ENCODE results near the gene INTS12.

Gene INTS12

GRCh38 chr4:105641845-105642244 lies 66.6 kb downstream of the INTS12 start:
- H3K4me3 Mint-ChIP-seq: no peak overlapping the region
- peaks cover 19% of the 10 kb centered on the region for H3K27me3 Mint-ChIP-seq
- H3K4me1 Mint-ChIP-seq: no peaks in the 10 kb centered on the region
- ATAC-seq (replicated peaks; ENCODE audit: extremely low read depth, poor library complexity, severe bottlenecking): no peak
- no peak overlapping the region for H3K27ac Mint-ChIP-seq (ENCODE audit: low read depth)
- H3K36me3 Mint-ChIP-seq (ENCODE audit: insufficient read depth): no peaks in the 10 kb centered on the region
- DNase-seq (ENCODE audit: low spot score in 2 of 2): no peak
- H3K9me3 Mint-ChIP-seq: no peaks in the 10 kb centered on the region

DNA sequence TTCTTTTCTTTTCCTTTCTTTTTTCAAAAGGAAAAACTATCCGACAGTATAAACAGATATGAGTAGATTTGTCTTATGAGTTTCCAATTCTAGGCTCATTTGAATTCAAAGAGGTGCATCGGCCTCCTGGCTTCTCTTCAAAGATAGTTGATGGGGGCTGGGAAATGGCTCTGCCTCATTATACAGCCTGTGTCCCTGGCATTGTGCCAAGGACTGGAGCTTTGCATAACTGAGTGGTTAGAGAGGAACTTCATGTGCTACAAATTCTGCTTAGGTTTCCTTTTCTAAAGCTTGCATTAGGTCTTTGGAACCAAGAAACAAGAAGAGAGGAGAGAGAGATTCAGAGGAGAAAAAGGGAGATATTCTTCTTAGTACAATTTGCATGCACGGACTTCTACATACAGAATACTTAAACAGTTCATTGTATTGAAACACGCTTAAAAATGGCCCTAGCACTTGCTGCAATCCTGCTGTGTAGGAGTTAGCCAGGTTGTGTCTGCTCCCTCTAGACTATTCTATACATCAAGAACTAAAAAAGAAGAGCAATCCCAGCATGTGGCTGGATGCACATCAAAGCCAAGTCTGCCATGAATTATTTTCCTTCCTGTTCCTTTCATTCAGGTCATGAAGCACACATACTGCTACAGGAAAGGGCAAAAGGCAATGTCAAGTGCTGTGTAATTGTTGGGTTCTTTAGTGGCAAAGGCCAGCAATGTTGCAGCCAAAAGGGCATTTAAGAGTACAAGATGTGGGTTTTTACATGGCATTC lies 70.9 kb downstream of the INTS12 start:
- no peak for ATAC-seq (replicated peaks; ENCODE audit: extremely low read depth, poor library complexity, severe bottlenecking)
- H3K9me3 Mint-ChIP-seq: no peaks in the 10 kb centered on the region
- no peaks in the 10 kb centered on the region for H3K4me1 Mint-ChIP-seq
- no peak overlapping the region for H3K4me3 Mint-ChIP-seq
- no peak for DNase-seq (ENCODE audit: low spot score in 2 of 2)
- peaks cover 27% of the 10 kb centered on the region for H3K27me3 Mint-ChIP-seq
- no peak overlapping the region for H3K27ac Mint-ChIP-seq (ENCODE audit: low read depth)
- no peaks in the 10 kb centered on the region for H3K36me3 Mint-ChIP-seq (ENCODE audit: insufficient read depth)

DNA sequence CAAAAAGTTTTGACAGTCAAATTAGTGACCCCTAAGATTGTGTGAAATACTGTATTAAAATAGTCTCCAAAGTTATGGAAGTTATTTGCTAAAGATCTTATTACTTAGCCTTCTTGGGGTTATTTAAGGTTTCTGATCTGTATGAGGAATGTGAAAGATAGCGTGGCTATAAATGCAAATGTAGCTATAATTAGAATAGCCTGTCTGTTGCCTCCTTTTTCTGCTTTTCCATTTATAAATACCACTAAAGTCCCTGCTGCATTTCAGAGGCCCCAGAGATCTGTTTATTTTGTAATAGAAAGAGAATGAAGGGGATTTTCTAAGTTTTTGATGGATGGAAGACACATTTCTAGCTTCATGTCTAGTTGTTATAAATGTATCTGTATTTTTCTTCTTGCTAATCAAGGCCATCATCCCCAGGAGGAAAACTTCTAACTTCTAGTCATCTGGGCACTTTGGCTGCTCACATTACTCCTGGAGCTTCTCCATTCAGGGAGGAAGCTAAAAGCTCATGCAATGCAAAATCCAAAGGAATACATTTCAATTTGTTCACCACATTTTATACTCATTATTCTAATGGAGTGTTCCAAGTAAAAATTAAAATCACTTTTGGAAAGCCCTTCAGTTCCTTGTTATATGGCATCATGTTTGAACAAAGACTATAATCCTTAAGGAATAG lies 73.9 kb downstream of the INTS12 start:
- H3K4me1 Mint-ChIP-seq: no peaks in the 10 kb centered on the region
- no peaks in the 10 kb centered on the region for H3K9me3 Mint-ChIP-seq
- H3K27ac Mint-ChIP-seq (ENCODE audit: low read depth): no peak overlapping the region
- H3K4me3 Mint-ChIP-seq: no peak overlapping the region
- DNase-seq (ENCODE audit: low spot score in 2 of 2) (no peak), ATAC-seq (replicated peaks; ENCODE audit: extremely low read depth, poor library complexity, severe bottlenecking) (no peak)
- peaks cover 22% of the 10 kb centered on the region for H3K27me3 Mint-ChIP-seq
- H3K36me3 Mint-ChIP-seq (ENCODE audit: insufficient read depth): no peaks in the 10 kb centered on the region

GRCh38 chr4:105633241-105633640 lies 75.2 kb downstream of the INTS12 start:
- Mint-ChIP-seq H3K4me1 (no peaks in the 10 kb centered on the region), H3K27me3 (peaks cover 29% of the 10 kb centered on the region)
- ATAC-seq (replicated peaks; ENCODE audit: extremely low read depth, poor library complexity, severe bottlenecking): no peak

More at GRCh38 chr4:105633241-105633640, 75.2 kb downstream of the INTS12 start:
- H3K36me3 Mint-ChIP-seq (ENCODE audit: insufficient read depth): no peaks in the 10 kb centered on the region
- DNase-seq (ENCODE audit: low spot score in 2 of 2): no peak
- H3K9me3 Mint-ChIP-seq: no peaks in the 10 kb centered on the region
- no peak overlapping the region for H3K27ac Mint-ChIP-seq (ENCODE audit: low read depth)
- no peak overlapping the region for H3K4me3 Mint-ChIP-seq

All from central memory CD8-positive, alpha-beta T cell (primary cell).